GM18951 (cell line): Measurements from ENCODE around the gene SERINC2.

Source experiments
- POLR2A ChIP-seq: IDR thresholded peaks from 4 replicates; pipeline ENCODE4 v1.6.1; 2011; ENCODE audit warnings: mild to moderate bottlenecking; ENCODE audit not compliant: insufficient read length, insufficient read depth; ENCODE audit errors: extremely low read depth
- in situ Hi-C: fragments of 300-500 bp; cut with MboI; formaldehyde crosslinking; loops from one replicate; pipeline ENCODE4 v1.12.0; 2022; ENCODE audit warnings: low sequenced_read_pairs, mixed read lengths, inconsistent platforms; ENCODE audit not compliant: unreplicated experiment

SERINC2 gene

DNA sequence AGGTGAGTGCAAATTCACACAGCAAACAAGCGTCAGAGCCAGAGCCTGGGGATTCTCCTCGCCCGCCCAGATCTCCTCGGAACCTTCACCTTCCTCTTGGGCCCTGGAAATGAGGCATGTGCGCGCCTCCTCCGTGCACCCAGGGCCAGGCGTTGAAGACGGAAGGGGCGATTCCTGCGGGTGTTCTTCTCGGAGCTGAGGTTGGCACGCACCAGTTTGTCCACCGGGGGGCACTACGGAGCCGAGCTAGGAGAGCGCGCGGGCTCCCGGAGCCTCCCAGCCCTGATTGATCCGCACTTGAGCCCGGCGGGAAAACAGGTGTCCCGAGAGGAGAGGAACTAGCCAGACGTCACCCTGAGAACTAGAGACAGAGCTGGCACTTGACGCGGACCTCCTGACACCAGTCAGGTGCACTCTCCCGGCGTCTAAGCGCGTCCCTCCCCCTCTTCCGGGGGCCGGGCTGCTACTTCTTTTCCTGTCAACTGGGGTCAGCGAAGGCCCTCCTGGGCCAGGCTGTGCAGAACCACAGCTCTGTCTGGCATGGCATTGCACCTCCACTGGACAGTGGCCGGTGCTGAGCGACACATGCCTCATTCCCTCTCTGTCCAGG is 18.3 kb upstream of the SERINC2 start:
- TF ChIP-seq POLR2A = peak; percentile 26
- in situ Hi-C loops = no loop called here

DNA sequence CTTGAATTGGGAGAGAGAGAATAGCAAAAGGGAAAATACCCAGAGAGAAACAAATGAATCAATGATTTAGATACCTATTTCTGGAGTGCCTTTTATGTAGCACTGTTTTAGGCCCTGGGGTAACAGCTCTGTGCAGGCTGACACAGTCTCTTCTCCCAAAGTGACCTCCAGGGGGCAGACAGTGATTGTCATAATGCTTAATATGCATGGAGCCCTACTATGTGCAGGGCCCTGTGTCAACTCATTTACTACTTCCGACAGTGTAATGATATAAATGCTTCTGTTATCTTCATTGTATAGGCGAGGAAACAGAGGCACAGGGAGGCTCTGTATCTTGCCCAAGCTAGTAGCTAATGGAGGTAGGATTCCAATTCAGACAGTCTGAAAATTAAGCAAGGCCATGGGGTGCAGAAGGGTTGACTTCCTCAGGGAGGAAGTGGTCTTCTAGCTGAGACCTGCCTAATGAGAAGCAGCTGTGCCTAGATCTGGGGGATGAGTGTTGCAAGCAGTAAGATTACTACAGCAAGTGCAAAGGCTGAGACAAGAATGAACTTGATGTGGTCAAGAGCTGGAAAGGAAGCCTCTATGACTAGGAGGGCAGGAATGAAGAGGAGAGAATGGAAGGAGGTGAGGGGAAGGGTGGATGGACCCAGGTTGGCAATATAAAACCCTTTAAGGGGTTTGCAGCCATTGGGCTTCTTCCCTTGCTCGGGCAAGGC is 16.2 kb upstream of the SERINC2 start:
- TF ChIP-seq POLR2A = no peak
- in situ Hi-C loops = no loop called here

DNA sequence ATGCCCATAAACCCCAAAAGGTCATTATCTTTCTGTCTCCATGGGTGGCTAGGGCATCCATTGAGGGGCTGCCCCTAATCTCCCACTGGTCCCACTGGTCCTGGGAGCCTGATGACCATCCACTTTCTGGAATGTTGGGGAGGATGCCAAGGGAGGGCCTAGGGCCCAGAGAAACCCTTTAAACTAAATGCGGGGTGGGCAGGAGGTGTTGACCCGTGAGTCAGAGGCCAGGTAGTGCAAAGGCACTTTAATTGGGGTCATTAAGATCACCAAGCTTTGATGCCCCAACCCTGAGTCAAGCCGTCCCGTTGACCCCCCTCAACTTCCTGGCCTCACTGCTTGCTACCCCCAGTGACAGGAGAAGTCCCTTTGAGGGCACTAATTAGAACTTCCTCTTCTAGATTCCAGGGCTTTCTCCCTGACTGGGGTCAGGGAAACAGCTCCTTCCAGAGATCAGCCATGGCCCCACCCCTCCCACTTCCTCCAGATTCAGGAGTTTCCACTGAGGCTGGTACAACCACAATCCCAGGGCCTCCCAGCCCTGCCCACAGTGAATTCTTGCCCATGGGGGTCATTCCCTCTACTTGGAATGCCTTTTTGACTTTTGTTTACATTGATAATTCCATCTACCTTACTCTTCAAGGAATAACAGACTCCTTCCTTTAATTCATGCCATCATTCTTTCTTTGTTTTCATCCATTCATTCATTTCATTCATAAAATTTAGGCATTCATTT is 15.5 kb upstream of the SERINC2 start:
- TF ChIP-seq POLR2A = no peak
- in situ Hi-C loops = no loop called here

DNA sequence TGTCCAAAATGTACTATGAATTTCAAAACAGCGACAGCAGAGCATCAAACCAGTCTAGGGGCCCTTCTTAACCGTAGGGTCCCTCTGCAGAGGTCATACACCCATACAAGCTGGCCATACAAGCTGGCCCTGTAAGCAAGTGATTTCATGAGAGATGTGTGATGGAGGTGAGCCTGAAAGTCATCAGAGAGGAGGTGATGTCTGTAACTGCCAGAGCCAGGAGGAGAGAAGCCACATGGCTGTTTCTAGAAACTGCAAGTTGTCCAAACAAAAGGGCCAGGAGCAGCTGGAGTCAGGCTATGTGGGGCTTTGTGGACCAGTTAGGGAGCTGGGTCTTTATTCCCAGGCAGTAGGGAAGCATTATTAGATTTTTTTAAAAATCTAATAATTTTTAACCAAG is 14.8 kb upstream of the SERINC2 start:
- no peak for TF ChIP-seq POLR2A
- in situ Hi-C loops = no loop called here

DNA sequence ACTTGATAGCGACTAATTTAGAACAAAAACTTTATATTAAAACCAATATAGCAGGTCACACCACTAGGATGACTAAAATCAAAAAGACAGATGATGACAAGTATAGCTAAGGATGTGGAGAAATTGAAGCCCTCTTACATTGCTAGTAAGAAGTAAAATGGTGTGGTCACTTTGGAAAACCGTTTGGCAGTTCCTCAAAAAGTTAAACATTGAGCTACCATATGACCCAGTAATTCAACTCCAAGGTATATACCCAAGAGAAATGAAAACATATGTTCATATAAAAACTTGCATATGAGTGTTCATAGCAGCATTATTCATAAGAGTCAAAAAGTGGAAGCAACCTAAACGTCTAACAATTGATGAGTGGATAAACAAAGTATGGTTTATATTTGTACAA is 13.0 kb upstream of the SERINC2 start:
- TF ChIP-seq POLR2A = no peak
- in situ Hi-C loops = loop anchor here (10.0 kb wide), 1 partner anchor 215 kb away; no protein-coding TSS in a partner anchor

DNA sequence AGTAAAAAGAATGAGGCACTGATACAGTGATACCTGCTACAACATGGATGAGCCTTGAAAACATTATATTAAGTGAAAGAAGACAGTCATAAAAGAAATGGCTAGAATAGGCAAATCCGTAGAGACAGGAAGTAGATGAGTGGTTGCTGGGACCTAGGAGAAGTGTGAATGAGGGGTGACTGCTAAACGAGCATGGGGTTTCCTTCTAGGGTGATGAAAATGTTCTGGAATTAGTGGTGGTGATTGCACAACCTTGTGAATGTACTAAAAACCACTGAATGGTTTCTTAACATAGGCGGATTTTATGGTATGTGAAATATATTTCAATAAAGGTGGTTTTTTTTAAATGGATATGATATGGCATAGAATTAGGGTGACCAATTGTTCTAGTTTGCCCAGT is 12.6 kb upstream of the SERINC2 start:
- in situ Hi-C loops = loop anchor here (10.0 kb wide), 1 partner anchor 216 kb away; no protein-coding TSS in a partner anchor
- TF ChIP-seq POLR2A = no peak

DNA sequence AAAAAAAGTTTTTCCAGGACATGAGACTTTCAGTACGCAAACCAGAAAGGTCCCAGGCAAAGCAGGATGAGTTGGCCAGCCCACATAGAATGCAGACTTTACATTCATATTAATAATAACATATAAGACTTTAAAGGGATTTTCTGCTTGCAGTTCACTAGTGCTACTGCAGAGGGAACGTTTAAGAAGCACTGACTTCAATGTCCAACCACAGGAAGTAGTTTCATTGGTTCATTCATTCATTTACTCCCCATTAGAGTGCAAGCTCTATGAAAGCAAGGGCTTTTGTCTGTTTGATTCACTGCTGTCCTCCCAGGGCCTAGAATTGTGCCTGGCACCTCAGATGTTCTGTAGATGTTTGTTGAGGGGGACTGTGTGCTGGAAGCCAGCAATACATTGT is 11.8 kb upstream of the SERINC2 start:
- in situ Hi-C loops = loop anchor here (10.0 kb wide), 1 partner anchor 216 kb away; no protein-coding TSS in a partner anchor
- no peak for TF ChIP-seq POLR2A

DNA sequence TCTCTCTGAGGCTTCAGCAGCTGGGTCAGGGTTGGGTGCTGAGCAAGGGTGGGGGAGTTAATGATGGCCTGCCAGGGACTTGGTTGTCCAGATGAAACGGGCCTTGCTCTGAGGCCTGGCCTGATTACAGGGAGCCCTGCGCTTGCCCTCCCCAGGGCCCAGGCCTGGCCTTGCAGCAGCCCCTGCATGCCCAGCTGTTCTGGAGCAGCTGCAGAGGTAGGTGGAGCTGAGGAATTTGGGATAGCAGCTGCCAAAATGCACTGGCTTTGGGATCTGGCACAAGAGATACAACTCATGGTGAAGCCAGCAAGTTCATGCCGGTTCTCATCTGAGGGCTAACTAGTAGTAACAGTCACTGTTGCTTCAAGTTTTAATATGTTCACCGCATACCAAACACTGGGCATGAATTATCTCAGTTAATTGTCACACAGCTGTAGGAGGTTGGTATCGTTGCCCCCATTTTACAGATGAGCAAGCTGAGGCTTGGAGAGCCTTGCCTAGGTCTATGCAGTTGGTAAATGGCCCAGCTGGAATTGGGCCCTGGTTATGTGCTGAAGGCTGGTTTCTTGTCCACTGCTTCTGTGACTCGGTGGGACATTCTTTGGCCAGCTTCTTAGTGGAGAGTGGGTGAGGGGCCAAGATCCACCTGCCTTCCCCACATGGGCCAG is 7.3 kb upstream of the SERINC2 start:
- TF ChIP-seq POLR2A = no peak
- in situ Hi-C loops = loop anchor here (10.0 kb wide), 1 partner anchor 221 kb away; no protein-coding TSS in a partner anchor

DNA sequence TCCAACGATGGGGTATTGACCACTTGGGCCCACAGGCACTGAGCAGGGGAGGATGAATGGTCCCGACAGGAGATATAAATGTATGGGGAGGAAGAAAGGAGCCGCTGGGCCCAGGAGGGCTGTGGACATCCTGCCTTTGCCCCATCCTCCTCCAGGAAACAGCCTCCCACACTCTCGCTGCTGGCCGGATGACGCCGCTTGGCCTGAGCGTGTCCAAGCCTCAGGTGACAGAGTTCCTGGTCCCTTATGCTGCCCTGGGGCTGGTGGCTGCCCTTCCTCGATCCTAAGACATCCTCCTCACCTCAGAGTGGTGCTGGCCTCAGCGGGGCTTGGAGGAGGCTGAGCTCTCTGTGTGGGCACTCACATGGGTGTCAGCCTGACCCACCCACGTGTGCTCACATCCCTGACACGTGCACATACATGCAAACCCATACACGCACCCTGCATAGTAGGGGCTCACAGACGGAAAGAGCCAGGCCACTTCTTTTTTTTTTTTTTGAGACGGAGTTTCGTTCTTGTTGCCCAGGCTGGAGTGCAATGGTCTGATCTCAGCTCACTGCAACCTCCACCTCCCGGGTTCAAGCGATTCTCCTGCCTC is 5.9 kb upstream of the SERINC2 start:
- no peak for TF ChIP-seq POLR2A
- in situ Hi-C loops = loop anchor here (10.0 kb wide), 1 partner anchor 222 kb away; no protein-coding TSS in a partner anchor

DNA sequence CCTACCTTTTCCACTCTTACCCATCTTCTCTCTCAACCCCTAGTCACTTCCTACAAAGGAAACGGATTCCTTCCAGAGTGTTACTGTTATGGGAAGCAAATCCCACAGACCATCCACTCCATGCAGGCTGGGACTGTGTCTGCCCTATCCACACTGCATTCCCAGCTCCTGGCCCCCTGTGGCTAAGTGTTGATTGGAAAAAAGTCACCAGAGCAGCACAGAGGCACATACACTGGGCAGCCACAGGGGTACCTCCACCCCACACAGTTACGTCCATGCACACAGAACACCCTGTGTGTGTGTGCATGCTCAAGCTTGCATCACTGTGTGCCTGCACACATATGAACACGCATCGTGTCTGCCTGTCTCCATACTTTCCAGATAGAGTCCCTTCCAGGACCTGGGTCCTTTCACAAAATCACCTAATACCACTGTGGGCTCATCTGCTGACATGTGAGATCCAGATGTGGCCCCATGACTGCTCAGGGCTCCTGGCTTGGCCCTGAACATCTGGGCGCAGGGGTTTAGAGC is 4.2 kb upstream of the SERINC2 start:
- TF ChIP-seq POLR2A = no peak
- in situ Hi-C loops = loop anchor here (10.0 kb wide), 1 partner anchor 224 kb away; no protein-coding TSS in a partner anchor

DNA sequence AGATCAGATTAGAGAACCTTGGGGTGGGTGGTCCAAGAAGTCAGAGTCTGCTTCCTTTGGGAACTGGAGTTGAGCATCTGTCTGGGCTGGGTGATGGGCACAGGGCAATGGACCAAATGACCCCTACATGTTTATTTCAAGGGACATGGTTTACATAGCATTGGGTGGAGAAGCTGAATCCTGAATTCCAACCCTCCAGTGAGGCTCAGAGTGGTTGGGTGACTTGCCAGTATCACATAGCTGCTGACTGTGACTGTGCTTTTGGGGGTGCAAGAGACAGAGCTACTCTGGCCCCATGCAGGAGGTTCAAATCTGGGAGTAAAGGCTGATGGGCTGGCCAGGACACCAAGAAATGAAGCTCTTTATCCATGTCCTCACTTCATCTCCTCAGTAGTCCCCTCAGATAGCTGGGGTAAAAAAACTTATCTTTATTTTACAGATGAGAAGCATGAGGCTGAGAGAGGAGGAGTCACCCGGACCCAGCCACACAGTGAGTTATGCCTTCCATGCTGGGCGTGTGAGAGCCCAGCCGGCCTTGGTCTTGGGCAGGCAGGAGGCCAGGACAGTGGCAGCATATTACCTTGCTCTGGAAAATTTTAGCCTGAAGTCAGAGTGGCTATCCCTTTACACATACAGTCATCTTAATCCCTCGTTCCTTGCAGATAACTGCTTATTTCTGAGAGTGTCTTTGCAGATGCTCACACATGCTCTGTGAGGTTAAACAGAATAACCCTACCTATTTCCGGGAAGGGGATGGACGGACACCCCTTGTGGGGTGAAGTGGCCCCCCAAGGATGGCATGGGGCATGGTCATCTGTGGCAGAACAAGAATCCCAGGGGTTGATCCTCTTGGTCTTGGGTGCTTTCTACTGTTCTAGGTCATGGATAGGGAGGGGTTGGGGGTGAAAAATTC is 2.8 kb upstream of the SERINC2 start:
- no peak for TF ChIP-seq POLR2A
- in situ Hi-C loops = loop anchor here (10.0 kb wide), 1 partner anchor 225 kb away; no protein-coding TSS in a partner anchor
